ENCODE data around the gene GDPD3.
A peak's percentile ranks its signal among the peaks of the same experiment; 100 is the strongest.
"Not testable (repeated sequence)": the region's sequence is repeated elsewhere in the genome, so short reads cannot be mapped to it uniquely, and the experiment has no call there.

GDPD3 gene

GRCh38 chr16:30122604-30123160, 9.3 kb upstream of the GDPD3 start:
- peak in 1 of 2 donors; percentile 9 for DNase-seq (ENCODE audit: low read depth in 2 of 2)

- DNase-seq (ENCODE audit: low read depth in 2 of 2): no peak
These were observed 8.6 kb upstream of the GDPD3 start for GRCh38 chr16:30121741-30122571.

GRCh38 chr16:30120340-30121105, 7.2 kb upstream of the GDPD3 start:
- DNase-seq (ENCODE audit: low read depth in 2 of 2): no peak

DNA sequence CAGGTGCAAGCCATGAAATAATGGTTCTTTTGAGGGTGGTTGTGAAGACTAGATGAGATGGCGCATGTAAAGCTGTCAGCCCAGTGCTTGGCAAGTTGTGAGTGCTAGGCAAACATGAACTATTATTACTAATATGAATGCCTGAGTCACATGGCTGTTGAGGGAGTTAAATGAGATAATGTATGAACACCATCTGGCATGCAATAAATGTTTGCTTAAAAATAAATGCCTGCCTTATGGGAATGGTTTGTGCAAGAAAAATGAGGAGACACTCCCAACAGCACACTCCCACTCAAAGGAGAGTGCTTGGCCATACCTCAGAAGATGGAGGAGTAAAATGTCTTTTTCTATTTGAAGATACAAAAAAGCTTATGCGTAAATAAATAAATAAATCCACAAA, 6.1 kb upstream of the GDPD3 start:
- DNase-seq (ENCODE audit: low read depth in 2 of 2): no peak

DNA sequence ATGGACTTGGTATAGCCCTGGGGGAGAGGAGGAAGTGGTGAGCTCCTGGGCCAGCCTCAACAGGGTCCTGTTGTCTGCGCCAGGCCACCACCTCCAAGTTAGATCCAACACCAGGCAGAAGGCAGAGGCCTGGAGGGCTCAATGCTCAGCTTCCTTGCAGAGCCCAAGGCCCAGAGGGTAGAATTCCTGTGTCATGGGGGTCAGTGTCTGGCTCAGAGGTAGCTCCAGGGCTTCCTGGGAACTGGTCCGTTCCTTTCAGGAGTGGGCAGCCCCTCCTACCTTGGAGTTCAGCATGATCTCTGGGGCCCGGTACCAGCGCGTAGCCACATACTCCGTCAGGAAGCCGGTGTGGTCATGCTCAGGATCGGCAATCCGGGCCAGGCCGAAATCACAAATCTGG, 4.4 kb upstream of the GDPD3 start:
- DNase-seq (ENCODE audit: low read depth in 2 of 2): no peak

GRCh38 chr16:30116291-30117207, 3.2 kb upstream of the GDPD3 start:
- no peak for DNase-seq (ENCODE audit: low read depth in 2 of 2)

GRCh38 chr16:30115238-30115637, 1.9 kb upstream of the GDPD3 start:
- DNase-seq (ENCODE audit: low read depth in 2 of 2): no peak

GRCh38 chr16:30114833-30115232, 1.5 kb upstream of the GDPD3 start:
- DNase-seq (ENCODE audit: low read depth in 2 of 2): not testable (repeated sequence)

DNA sequence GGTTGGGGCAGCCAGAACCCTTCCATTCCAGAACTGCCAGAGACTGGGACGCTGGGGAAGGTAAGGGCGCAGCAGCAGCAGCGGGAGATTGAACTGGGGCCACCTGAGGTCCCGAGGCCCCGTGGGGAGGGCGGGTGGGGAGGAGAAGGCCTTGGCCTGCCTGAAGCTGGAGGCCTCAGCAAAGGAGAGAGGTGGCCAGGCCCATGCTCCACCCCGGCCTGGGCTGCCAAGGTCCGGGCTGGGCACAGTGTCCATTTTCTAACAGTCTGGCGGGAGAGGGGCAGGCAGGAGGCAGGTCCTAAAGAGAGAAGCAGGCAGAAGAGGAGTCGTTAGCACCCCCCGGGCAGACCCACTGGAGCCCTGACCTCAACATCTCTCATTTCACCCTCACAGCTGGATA, 1.1 kb upstream of the GDPD3 start:
- no peak for DNase-seq (ENCODE audit: low read depth in 2 of 2)

DNA sequence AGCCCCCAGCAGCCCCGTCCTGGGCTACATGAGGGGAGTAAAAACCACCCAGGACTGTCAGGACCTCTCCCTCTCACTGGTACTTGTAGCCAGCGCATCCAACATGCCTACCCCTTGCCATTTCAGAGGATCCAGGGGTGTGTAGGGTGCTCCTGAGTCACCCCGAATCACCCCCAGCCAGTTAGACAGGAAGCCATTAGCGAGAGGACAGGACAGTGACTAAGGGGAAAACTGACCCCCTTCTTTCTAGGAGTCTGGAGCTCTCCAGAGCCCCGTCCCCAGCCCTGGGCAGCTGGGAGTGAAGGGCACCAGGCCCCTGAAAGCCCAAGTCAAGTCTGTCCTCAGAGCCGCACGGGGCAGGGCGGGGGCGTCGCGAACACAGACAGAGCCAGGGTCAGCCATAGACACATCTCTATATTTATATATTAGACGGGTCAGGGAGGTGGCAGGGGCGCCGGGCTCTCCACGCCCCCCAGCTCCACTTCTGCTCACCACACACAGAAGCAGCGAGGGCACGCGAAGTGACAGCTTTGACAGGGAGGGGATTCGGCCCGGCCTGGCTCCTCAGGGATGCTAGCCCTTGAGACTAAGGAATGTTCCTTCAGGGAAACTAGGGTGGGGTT, 485 bp upstream of the GDPD3 start:
- DNase-seq (ENCODE audit: low read depth in 2 of 2): no peak

- DNase-seq (ENCODE audit: low read depth in 2 of 2): peak; percentile 47 to 60
These were observed 923 bp downstream of the GDPD3 start for GRCh38 chr16:30112197-30113030.

GRCh38 chr16:30110661-30111060, 2.7 kb downstream of the GDPD3 start:
- no peak for DNase-seq (ENCODE audit: low read depth in 2 of 2)

DNA sequence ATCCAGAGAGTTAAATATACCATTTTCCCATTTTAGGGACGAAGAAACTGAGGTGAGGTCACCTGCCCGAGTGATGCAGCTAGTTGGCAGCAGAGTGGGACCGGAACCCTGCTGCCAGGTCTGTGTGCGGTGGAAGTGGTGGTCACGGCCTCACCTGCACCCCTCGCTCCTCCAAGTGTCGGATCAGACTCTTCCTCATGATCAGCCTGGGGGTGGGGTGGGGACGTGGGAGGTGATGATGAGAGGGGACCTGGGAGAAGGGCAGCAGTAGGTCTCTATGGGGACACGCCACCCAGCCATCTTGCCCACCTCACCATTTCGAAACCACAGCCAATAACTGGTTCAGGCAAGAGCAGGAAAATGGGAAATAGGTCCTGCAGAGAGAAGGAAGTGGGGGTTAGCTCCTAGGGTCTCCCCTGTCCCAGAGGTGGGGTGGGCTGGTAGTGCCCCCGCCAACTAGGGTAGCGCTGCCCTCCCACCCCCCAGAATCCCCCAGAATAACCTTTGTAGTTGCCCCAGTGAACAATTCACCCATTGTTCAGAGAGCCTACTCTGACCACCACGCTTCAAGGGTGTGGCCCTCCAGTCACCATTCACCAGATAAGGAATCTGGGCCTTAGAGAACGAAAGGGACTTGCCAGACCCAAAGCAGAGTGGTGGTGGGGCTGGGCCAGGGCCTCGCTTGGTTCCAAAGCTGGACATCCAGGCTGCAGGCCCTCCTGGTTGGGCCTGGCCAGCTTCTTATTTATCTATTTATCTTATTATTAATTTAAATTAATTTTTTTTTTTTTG, 5.1 kb downstream of the GDPD3 start:
- no peak for DNase-seq (ENCODE audit: low read depth in 2 of 2)

GRCh38 chr16:30104492-30104891, 8.8 kb downstream of the GDPD3 start:
- no peak for DNase-seq (ENCODE audit: low read depth in 2 of 2)

GRCh38 chr16:30104090-30104489, 9.2 kb downstream of the GDPD3 start:
- DNase-seq (ENCODE audit: low read depth in 2 of 2): no peak

DNA sequence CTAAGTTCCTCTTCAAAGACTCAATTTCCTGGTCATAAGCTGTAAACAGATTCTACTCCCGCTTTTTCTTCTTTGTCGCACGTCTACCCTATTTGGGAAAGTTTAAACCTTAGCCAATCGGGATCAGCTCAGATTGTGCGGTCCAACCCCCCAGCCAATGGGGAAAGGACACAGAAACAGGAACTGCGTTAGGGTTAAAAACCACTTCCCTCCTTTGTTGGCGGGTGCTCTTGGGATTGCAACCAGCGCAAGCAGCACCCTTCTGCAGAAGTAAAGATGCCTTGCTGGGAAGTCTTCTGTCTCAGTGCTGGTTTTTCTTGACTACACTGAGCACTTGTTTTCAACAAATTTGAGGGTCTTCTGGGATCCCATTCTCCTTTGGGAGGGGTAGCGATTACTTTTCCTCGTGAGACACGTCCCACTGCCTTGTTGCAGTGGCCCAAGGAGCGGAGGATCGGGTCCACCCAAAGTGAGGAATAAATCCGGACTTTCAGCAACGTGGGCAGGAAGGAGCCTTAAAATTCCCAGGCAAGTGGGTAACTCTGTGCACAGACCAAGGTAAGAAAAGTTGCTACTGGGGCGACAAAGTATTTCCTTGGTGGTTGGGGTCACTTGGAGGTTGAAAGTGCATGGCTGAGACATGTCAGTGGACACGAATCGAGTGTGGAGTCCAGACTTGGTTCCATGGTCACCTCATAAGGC, 16.3 kb downstream of the GDPD3 start:
- no peak for DNase-seq (ENCODE audit: low read depth in 2 of 2)

DNA sequence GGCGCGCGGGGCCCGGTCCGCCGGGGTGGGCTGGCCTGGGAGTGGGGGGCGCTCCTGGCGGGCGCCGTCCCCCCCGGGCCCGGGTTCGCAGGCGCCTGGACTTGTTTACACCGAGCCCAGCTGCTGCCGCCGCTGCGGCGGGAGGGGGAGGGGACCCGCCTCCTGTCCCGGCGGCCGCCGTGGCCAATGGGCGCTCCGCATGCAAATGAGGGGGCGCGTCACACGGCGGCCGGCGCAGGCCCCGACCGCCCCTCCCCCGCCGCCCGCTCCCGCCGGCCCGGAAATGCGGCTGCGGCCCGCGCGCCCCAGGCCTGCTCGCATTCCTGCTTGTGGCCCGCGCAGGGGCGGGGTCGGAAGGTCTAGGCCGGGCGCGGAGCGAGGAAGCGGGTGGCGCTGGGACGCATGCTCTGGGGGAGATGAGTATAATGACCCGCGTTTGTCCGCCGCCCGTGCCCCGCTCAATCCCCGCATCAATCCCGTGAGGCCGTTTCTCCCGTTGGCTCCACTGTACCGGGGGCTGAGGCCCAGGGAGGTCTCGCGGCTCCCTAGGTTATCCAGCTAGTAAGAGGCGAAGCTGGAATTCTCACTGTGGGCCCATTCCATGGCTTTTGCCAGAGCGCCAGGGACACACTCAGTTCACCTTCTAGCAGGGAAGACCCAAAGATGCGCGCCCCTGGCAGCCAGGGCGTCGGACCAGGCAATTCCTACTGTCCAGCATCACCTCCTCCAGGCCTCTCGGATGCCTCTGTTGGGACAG, 17.1 kb downstream of the GDPD3 start, which contains the start of gene YPEL3:
Gene YPEL3, minus strand, starts transcription at position 109 of the 757 bp plus-strand sequence. CDS start 731 bp downstream, outside the sequence.
- peak; percentile 75 to 87 for DNase-seq (ENCODE audit: low read depth in 2 of 2)
